ENCODE data around the gene CXCL17.
"Not testable (repeated sequence)": the region's sequence is repeated elsewhere in the genome, so short reads cannot be mapped to it uniquely, and the experiment has no call there.

CXCL17 gene, protein sequence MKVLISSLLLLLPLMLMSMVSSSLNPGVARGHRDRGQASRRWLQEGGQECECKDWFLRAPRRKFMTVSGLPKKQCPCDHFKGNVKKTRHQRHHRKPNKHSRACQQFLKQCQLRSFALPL

DNA sequence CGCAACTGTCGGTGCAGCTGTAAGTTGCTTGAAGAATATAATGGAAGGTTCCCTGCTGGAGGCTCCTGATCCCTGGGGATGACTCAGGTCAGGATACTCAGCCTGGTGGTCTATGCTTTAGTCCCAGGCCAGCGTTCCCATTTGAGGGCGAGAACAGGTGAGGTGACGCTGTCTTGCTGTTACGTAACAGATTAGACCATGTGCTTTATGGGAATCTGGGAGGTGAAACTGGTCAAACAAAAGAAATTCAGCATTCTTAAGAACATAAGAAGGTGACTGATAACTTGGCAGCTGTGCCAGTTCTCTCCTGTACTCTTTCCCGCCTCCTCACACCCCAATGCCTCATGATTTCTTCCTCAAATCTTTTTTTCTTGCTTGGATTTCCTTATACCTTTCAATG lies at the start of gene CXCL17:
Gene CXCL17 (minus strand): TSS at position 114 of the 400 bp plus-strand sequence. CDS start 114 bp downstream, outside the sequence.
- TF ChIP-seq, protein P1, sequence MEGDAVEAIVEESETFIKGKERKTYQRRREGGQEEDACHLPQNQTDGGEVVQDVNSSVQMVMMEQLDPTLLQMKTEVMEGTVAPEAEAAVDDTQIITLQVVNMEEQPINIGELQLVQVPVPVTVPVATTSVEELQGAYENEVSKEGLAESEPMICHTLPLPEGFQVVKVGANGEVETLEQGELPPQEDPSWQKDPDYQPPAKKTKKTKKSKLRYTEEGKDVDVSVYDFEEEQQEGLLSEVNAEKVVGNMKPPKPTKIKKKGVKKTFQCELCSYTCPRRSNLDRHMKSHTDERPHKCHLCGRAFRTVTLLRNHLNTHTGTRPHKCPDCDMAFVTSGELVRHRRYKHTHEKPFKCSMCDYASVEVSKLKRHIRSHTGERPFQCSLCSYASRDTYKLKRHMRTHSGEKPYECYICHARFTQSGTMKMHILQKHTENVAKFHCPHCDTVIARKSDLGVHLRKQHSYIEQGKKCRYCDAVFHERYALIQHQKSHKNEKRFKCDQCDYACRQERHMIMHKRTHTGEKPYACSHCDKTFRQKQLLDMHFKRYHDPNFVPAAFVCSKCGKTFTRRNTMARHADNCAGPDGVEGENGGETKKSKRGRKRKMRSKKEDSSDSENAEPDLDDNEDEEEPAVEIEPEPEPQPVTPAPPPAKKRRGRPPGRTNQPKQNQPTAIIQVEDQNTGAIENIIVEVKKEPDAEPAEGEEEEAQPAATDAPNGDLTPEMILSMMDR (IDR thresholded peaks at IDR 0.05) = no peak
- DNase-seq (ENCODE audit: low spot score) = no peak
- H3K27ac ChIP-seq = no peak within 1 kb of the TSS
- H3K4me3 ChIP-seq = no peak within 1 kb of the TSS

DNA sequence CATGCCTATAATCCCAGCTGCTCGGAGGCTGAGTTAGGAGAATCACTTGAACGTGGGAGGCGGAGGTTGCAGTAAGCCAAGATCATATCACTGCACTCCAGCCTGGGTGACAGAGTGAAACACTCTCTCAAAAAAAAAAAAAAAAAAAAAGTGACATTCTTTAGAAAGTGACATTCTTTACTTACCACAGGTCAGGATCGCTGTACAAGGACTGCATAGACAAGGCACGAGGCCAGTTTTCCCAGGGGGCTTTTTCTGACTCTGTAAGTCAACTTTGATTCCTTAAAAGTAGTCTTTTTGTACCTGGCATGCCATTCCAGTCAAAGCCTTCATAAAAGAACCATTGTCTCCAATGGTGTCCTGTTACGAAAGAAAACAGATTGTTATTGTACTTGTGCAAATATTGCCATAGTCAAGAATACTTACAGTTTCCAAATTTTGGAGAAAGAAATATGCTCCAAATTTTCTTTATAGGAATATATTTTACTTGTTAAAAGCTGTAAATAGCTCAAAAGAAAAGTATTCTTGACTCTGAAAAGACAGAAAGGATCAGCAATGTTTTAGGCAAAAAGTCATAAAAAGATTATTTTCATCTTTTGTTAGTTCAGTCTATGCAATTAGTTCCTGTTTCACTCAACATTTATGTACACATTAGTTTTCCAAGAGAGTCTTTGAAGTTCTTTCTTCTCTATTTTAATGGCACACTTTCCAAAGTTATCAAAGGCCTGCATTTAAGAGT lies 46.2 kb upstream of the CXCL17 start:
- no peak for DNase-seq (ENCODE audit: low spot score)
- H3K27ac ChIP-seq = no peak overlapping the region
- no peak overlapping the region for H3K4me3 ChIP-seq
- TF ChIP-seq, protein P1 (IDR thresholded peaks at IDR 0.05) = no peak

DNA sequence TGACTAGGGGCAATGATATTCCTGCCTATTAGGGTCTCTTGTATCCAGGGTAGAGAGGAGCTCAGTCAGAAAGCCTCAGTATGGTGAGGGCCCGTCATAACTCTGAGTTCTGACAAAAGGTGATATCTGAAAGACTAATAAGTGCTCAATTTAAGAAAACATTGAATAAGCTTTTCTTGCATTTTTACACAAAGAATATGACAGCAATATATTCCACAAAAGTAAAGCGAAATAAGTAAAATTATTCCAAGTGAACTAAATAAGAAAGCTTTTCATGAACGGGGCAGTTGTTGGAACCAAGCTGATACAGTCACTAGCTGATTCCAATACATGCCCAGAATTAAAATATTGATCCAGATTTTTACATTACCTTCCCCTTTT lies 45.0 kb upstream of the CXCL17 start:
- Histone ChIP-seq H3K4me3 (no peak overlapping the region), H3K27ac (no peak overlapping the region)
- no peak for DNase-seq (ENCODE audit: low spot score)
- TF ChIP-seq, protein P1 (IDR thresholded peaks at IDR 0.05) = no peak

DNA sequence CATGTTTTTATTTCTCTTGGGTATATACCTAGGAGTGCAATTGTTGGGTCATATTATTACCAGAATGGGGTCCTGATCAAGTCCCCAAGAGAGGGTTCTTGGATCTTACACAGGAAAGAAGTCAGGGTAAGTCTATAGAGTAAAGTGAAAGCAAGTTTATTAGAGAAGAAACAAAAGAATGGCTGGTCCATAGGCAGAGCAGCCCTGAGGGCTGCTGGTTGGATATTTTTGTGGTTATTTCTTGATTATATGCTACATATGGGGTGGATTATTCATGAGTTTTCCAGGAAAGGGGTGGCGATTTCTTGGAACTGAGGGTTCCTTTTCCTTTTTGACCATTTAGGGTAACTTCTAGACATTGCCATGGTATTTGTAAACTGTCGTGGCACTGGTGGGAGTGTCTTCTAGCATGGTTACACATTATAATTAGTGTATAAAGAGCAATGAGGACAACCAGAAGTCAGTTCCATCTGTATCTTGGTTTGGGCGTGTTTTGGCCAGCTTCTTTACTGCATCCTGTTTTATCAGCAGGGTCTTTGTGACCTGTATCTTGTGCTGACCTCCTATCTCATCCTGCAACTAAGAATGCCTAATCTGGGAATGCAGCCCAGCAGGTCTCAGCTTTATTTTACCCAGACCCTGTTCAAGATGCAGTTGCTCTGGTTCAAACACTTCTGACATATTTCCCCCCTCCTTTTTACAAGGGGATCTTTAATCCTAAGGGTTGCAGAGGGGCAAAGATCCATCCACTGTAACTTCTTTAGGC lies 44.5 kb upstream of the CXCL17 start:
- DNase-seq (ENCODE audit: low spot score) = no peak
- no peak overlapping the region for H3K4me3 ChIP-seq
- H3K27ac ChIP-seq = no peak overlapping the region
- TF ChIP-seq, protein P1 (IDR thresholded peaks at IDR 0.05) = no peak

DNA sequence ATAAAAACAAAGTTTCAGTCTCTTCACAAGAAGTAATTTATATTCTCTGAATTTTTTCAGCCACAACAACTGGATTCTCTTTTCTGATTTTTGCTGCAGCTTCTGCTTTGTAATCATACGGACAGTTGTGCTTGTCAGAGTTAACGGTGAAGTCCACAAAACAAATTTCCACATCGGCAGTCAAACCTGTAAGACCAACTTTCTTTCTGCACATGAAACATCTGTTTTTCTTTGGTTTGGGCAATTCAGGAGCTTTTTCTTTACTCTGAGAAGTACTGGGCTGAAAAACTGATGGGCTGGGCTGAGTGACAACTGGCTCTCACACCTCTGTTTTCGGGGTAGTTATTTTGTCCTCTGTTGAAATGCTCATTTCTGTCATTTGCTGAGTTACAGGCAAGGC lies 42.3 kb upstream of the CXCL17 start:
- not testable (repeated sequence) for H3K27ac ChIP-seq; DNase-seq (ENCODE audit: low spot score); H3K4me3 ChIP-seq

DNA sequence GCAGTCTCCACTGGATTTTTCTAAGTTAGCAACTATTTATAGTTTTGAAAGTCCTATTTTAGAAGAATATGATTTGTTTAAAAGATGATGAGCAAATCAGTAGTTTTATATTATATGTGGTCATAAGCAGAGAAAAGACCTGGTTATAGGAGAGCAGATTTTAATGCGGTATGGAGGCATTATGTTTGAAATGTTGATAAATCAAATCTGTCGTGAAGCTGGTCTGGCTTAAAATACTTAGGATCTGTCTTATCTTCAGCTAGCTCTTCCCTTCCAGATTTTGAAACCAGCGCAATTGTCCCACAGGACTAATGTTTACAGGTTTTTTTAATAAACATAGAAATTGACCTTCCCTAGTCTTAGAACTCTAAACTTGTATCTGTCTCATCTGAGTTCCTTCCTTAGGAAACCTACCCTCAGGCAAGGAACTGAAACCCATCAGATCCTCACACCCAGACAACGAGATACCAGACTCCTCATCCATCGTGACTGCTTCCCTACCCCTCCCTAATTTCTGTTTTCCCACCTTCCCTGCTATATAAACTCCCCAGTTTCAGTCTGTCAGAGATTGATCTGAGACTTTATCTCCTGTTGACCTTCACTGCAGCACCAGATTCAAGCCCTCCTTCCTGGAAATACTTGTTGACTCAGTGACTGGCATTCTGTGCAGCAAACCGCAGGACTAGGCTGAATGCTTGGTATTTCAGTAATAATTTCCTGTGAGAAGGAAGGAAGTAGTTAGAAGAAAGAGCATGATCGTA lies 37.8 kb upstream of the CXCL17 start:
- no peak overlapping the region for H3K4me3 ChIP-seq
- TF ChIP-seq, protein P1 (IDR thresholded peaks at IDR 0.05) = no peak
- no peak overlapping the region for H3K27ac ChIP-seq
- no peak for DNase-seq (ENCODE audit: low spot score)

DNA sequence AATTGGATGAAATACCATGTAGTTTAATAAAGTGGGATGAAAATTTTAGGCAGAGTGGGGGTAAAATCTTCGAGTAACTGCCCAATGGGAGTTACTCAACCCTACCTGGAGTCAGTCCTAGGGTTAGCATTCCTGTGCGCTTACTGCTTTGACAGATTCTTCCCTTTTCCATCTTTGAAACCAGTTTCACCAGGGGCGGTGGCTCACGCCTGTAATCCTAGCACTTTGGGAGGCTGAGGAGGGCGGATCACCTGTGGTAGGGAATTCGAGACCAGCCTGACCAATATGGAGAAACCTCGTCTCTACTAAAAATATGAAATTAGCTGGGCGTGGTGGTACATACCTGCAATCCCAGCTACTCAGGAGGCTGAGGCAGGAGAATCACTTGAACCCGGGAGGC lies 37.0 kb upstream of the CXCL17 start:
- DNase-seq (ENCODE audit: low spot score) = no peak
- TF ChIP-seq, protein P1 (IDR thresholded peaks at IDR 0.05) = no peak
- Histone ChIP-seq H3K27ac (no peak overlapping the region), H3K4me3 (no peak overlapping the region)

Measured in coronary artery (tissue), 2 donors.